Measurements from ENCODE around the gene FBRSL1. TPM values are rescaled to one million over a fixed set of nuclear protein-coding genes. Genes with fewer than 3 reads are reported as not detected.
"Not testable (repeated sequence)": the region's sequence is repeated elsewhere in the genome, so short reads cannot be mapped to it uniquely, and the experiment has no call there.

FBRSL1 gene
- total RNA-seq, 1 donor from 2014 or later = 30.5 TPM

- DNase-seq (ENCODE audit: low spot score) = no peak
Measured at GRCh38 chr12:132470397-132470796, 19.6 kb upstream of the FBRSL1 start.

- DNase-seq (ENCODE audit: low spot score) = no peak
Measured at GRCh38 chr12:132471011-132471857, 18.7 kb upstream of the FBRSL1 start.

GRCh38 chr12:132471858-132472255 is 18.1 kb upstream of the FBRSL1 start:
- DNase-seq (ENCODE audit: low spot score) = no peak

GRCh38 chr12:132472386-132472785 is 17.6 kb upstream of the FBRSL1 start:
- no peak for DNase-seq (ENCODE audit: low spot score)

- DNase-seq (ENCODE audit: low spot score) = no peak
Measured at GRCh38 chr12:132474237-132474741, 15.7 kb upstream of the FBRSL1 start.

GRCh38 chr12:132474799-132475303 is 15.1 kb upstream of the FBRSL1 start:
- DNase-seq (ENCODE audit: low spot score) = not testable (repeated sequence)

- DNase-seq (ENCODE audit: low spot score) = no peak
Measured at GRCh38 chr12:132475304-132476037, 14.5 kb upstream of the FBRSL1 start.

- DNase-seq (ENCODE audit: low spot score) = no peak
Measured at GRCh38 chr12:132476038-132476414, 13.9 kb upstream of the FBRSL1 start.

GRCh38 chr12:132476421-132476820 is 13.5 kb upstream of the FBRSL1 start:
- no peak for DNase-seq (ENCODE audit: low spot score)

- no peak for DNase-seq (ENCODE audit: low spot score)
Measured at GRCh38 chr12:132477017-132477702, 12.8 kb upstream of the FBRSL1 start.

- no peak for DNase-seq (ENCODE audit: low spot score)
Measured at GRCh38 chr12:132477703-132478432, 12.1 kb upstream of the FBRSL1 start.

- DNase-seq (ENCODE audit: low spot score) = no peak
Measured at GRCh38 chr12:132478433-132478803, 11.5 kb upstream of the FBRSL1 start.

- no peak for DNase-seq (ENCODE audit: low spot score)
Measured at GRCh38 chr12:132478845-132479244, 11.1 kb upstream of the FBRSL1 start.

GRCh38 chr12:132479291-132479690 is 10.7 kb upstream of the FBRSL1 start:
- DNase-seq (ENCODE audit: low spot score) = no peak

- DNase-seq (ENCODE audit: low spot score) = no peak
Measured at GRCh38 chr12:132479938-132480622, 9.9 kb upstream of the FBRSL1 start.

GRCh38 chr12:132480623-132481132 is 9.3 kb upstream of the FBRSL1 start:
- DNase-seq (ENCODE audit: low spot score) = no peak

- no peak for DNase-seq (ENCODE audit: low spot score)
Measured at GRCh38 chr12:132481345-132481744, 8.6 kb upstream of the FBRSL1 start.

GRCh38 chr12:132481771-132482745 is 7.9 kb upstream of the FBRSL1 start:
- no peak for DNase-seq (ENCODE audit: low spot score)

GRCh38 chr12:132482771-132483170 is 7.2 kb upstream of the FBRSL1 start:
- DNase-seq (ENCODE audit: low spot score) = no peak

Data from mesenteric fat pad (tissue), 1 donor.